ENCODE measurements around the gene PARS2. TPM values are rescaled to one million over a fixed set of nuclear protein-coding genes. Genes with fewer than 3 reads are reported as not detected.

The PARS2 gene
- 10 to 100 TPM in 1 of 4 donors, 1 to 10 TPM in 3; 3.3 to 11.4 (median 5.4) TPM for total RNA-seq

- Histone ChIP-seq H3K27ac (peak within 1 kb of the TSS in 3 of 4 donors; percentile 69 to 85 (median 80)), H3K36me3 (peaks cover 0 to under 1% (median 0%) of the 10 kb centered on the region in 3 donors), H3K9me3 (no peaks in the 10 kb centered on the region), H3K4me3 (peak within 1 kb of the TSS; percentile 59 to 78 (median 68)), H3K4me1 (peaks cover 0 to 21% (median 6%) of the 10 kb centered on the region in 4 donors), H3K27me3 (no peaks in the 10 kb centered on the region)
- peak in 2 of 5 experiments; percentile 10 to 39 for TF ChIP-seq CTCF (IDR thresholded peaks at IDR 0.05)
- TF ChIP-seq POLR2A (IDR thresholded peaks at IDR 0.05), result peak; percentile 55 to 63
- peak; percentile 88 to 99 for TF ChIP-seq EP300 (IDR thresholded peaks at IDR 0.05)
- 1% methylated on average over 53 to 55 of the region's 57 CpGs for WGBS, 2 donors
- peak; percentile 93 to 94 for DNase-seq (ENCODE audit: low spot score in 2 of 2)
Measured at GRCh38 chr1:54764133-54764921, at the start of gene PARS2. PARS2 (minus strand) TSS chr1:54764523; CDS start chr1:54759161, 5,362 bp downstream.

GRCh38 chr1:54814126-54814498, 49.8 kb upstream of the PARS2 start:
- TF ChIP-seq POLR2A (IDR thresholded peaks at IDR 0.05) (no peak), EP300 (IDR thresholded peaks at IDR 0.05) (no peak), CTCF (IDR thresholded peaks at IDR 0.05) (no peak)
- Histone ChIP-seq H3K27me3 (no peaks in the 10 kb centered on the region), H3K27ac (peak overlapping the region in 1 of 4 donors; percentile 40), H3K36me3 (no peaks in the 10 kb centered on the region), H3K4me3 (no peak overlapping the region), H3K9me3 (no peaks in the 10 kb centered on the region), H3K4me1 (no peaks in the 10 kb centered on the region)
- 74 to 78% methylated on average over 8 to 10 of the region's 10 CpGs for WGBS, 2 donors
- DNase-seq (ENCODE audit: low spot score in 2 of 2), result no peak

- Histone ChIP-seq H3K4me1 (no peaks in the 10 kb centered on the region), H3K36me3 (no peaks in the 10 kb centered on the region), H3K27me3 (no peaks in the 10 kb centered on the region), H3K27ac (no peak overlapping the region), H3K4me3 (no peak overlapping the region), H3K9me3 (no peaks in the 10 kb centered on the region)
- 58 to 63% methylated on average over 13 of the region's 13 CpGs for WGBS, 2 donors
- TF ChIP-seq EP300 (IDR thresholded peaks at IDR 0.05), result no peak
- no peak for TF ChIP-seq POLR2A (IDR thresholded peaks at IDR 0.05)
- no peak for TF ChIP-seq CTCF (IDR thresholded peaks at IDR 0.05)
- no peak for DNase-seq (ENCODE audit: low spot score in 2 of 2)
Measured at GRCh38 chr1:54813485-54814125, 49.3 kb upstream of the PARS2 start.

- no peak overlapping the region for H3K27ac ChIP-seq
- TF ChIP-seq EP300 (IDR thresholded peaks at IDR 0.05) (no peak), CTCF (IDR thresholded peaks at IDR 0.05) (no peak), POLR2A (IDR thresholded peaks at IDR 0.05) (no peak)
- no peak for DNase-seq (ENCODE audit: low spot score in 2 of 2)
- H3K4me1 ChIP-seq, result no peaks in the 10 kb centered on the region
- 74 to 77% methylated on average over 13 of the region's 13 CpGs for WGBS, 2 donors
- H3K36me3 ChIP-seq, result no peaks in the 10 kb centered on the region
- no peak overlapping the region for H3K4me3 ChIP-seq
- no peaks in the 10 kb centered on the region for H3K27me3 ChIP-seq
- no peaks in the 10 kb centered on the region for H3K9me3 ChIP-seq
Measured at GRCh38 chr1:54812801-54813484, 48.6 kb upstream of the PARS2 start.

Data from tibial nerve (tissue), 4 donors.